Lung microvascular endothelial cell (primary cell): ENCODE measurements around the gene ARID3C. TPM values are rescaled to one million over a fixed set of nuclear protein-coding genes. Genes with fewer than 3 reads are reported as not detected.

Experiments used
- DNase-seq, 2 donors: peaks; one replicate each; pipeline versions ENCODE4 v3.0.0 to v3.0.0-alpha.2; 2010; ENCODE audit warnings: low read depth in 2 of 2
- total RNA-seq: library from RNA; depleted of rRNA; stranded (reverse); fragments of >200 nt; gene quantifications from 2 replicates; pipeline ENCODE4 v1.2.1, GENCODE V29; 2014

The ARID3C gene
- total RNA-seq, 1 donor from 2014 or later: 0.20 TPM

- DNase-seq: no peak
These were observed 34.7 kb downstream of the ARID3C start for GRCh38 chr9:34594177-34594576.

DNA sequence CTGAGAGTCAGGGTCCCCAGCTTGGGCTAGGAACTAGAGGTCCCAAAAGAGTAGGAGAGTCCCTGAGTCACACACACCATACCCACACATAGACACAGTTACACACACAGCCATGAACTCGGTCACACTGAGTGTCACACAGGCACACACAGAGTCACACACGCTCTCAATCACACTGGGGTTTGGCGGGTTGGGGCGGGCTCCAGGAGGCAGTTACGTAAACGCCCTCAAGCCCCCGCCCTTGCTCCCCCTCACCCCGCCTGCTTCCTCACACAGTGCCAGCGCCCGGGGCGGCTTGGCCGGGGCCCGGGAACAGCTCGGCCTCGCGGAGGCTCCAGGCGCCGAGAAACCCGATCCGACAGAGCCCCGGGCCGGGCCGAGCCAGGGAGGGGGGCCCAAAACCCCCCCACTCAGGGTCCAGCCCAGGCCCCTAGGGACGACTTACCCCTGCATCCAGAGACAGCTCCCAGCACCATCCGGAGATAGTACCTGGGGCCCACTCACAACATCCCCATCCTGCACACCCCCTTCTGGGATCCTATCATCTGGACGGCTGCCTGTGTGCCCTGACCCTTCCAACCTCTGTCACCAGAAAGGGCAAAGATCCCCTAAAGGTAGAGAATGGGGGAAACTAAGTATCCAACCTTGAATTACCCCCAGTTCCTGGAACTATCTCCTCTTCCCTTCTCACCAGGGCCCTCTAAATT lies 35.8 kb downstream of the ARID3C start:
- no peak for DNase-seq

DNA sequence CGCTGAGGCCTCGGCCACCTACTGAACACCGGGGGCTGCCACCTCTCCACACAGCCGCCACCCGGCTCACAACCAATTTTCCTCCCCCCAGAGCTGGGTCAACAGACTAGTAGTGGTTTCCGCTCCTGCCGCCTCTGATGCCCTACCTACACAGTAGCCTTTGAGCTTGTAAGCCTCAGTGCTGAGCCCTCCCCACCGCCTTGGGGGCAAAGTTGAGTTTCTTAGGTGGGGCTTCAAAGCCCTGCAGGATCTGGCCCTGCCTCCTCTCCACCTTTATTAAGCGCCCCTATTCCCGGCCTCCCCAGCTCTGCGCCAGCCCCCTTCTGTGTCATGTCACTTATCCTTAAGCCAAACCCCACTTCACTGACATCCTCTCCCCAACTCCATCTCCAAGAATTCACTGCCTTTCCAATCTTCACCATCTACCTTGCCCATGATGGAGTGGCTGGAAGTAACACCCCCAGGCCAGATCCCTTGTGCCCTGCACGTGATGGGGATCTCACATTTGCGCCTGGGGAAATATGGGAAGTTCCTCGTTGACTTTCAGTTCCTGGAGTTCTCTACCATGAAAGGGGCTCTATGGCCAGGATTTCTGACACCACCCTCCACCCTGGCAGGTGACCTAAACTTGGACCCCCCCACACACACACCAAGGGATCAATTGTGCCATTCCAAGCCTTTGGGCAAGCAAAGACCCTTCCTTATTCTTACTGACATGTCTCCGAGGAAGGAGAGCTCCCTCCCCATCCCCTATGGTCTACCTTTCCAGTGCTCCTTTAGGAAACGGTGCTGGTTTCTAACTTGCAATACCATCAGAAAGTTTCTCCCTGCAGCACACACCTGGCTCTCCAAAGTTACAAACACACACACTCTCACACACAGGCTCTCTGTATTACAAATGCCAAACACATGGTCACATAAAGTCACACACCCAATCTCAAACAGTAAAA lies 36.7 kb downstream of the ARID3C start:
- no peak for DNase-seq

- peak; percentile 82 to 88 for DNase-seq
These were observed 37.5 kb downstream of the ARID3C start for GRCh38 chr9:34591248-34591916.

- peak in 1 of 2 donors; percentile 6 for DNase-seq
These were observed 38.3 kb downstream of the ARID3C start for GRCh38 chr9:34590381-34591247.

DNA sequence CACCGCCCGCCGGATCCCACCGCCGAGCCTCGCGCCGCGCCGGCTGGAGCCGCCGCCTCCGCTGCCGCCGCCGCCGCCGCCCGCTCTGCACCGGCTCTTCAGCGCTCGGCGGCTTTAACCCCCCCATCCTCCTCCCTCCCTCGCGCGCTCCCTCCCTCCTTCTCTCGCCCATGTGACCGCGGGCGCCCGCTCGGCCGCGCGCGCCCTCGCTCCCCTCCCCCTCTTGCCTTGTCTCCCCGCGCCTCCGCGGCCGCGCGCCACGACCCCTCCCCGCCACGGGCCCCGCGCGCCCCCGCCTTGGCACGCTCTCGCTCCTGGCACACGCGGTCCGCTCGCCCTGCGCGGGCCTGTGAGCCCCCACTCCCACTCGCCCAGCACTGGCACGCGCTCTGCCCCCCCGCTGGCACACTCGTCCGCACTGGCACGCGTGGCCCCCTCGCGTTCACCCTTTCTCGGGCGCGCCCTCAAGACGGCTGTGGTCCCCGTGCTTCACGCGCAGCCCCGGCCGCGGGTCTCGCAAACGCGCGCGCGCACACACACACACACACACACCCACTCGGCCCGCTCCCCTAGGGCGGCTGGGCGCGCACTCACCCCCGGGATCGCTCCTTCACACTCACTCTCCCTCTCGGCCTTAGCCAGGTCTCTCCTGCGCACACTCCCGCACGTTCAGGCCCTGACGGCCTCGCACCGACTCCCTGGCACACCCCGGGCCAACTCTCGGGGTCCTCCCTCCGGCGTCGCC lies 39.1 kb downstream of the ARID3C start, which contains the start of gene CNTFR:
CNTFR (minus strand) TSS at position 89 of the 745 bp plus-strand sequence. CDS start 20,743 bp downstream, outside the sequence.
- no peak for DNase-seq

DNA sequence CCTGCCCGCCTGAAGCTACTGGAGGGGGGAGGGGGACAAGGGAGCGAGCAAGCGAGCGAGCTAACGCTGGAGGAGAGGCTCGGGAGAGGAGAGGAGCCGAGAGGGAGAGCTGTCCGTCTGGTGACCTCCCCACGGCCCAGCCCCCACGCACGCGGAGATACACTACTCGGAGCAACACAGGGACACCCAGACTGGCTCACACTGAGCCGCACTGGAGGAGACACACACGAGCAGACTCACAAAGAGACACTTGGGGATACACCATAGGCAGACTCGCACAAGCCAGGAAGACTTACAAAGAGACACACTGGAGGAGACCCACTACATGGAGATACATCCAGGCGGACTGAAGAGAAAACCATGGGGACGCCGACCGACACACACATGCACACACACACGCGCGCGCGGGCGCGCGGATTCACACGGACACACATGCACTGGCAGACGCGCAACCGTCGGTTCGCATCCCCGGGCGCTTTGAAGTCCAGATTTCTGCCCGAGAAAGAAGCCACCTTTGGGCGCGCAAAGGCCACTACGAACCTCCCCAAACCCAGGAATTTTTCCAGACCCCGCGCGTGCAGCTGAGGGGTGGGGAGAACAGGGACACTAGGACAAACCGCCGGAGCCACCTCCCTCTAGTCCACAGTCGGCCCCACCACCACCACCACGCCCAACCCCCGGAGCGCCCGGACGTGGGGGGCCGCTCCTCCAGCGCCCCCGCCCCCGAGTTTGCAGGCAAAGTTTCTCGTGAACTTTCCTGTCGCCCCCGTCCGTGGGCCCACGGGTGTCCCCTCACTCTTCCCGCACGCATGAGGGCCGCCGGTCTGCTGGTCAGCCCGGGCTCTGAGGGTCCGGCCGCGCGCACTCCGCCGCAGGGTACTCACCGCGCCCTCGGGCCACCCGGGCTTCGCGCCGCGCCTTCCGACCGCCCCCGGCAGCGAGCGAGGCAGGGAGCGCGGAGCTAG lies 39.9 kb downstream of the ARID3C start:
- DNase-seq: no peak

GRCh38 chr9:34587271-34587670 lies 41.6 kb downstream of the ARID3C start:
- no peak for DNase-seq

DNA sequence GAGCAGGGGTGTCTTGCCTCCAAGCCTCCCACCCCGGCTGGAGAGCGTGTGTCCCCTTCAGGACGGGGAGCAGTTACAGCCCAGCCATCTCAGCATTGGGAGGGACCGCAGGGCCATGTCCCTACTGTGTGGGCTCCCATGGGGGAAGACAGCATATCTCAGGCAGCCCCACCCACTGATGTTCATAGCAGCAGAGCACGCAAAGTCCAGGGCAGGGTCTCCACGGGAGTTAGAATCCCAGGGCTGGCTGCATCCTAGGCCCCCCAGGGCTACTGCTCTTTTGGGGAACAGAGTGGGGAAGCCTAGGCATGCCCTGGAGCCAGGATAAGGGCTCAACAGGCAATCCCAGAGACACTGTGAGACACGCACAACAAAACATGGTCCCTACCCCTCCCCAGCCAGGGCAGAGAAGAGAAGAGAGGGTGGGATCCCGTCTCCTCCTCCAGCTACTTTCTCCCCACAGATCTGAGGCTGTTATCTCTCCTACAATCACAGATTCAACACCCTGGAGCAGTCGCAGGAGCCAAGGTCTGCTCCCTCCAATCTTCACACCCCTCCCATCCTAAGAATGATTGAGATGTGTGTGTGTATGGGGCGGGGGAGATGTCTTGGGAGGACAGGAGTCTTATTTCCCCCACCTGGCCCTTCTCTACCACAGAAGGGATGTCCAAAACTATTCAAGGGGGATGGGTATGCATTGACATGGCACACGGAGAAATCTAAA lies 42.8 kb downstream of the ARID3C start:
- DNase-seq: no peak

- DNase-seq: no peak
These were observed 43.9 kb downstream of the ARID3C start for GRCh38 chr9:34584970-34585369.

DNA sequence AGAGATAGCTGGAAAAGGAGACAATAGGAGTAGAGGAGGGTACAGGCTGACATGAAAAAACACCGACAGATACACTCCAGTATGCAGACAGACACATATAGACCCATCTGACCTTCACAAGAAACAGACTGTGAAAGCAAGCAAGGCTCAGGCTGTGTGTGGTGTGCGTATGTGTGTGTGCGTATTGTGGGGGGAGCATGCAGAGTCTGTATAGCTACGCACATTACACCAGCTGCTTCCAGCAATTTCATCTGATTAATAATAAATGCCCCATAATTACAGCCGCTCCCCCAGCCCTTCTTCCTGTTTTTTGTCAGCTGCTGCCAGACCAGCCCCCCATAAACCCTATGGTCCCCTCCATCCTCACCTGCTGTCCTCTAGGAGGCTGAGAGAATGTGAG lies 46.1 kb downstream of the ARID3C start:
- no peak for DNase-seq

- no peak for DNase-seq
These were observed 47.5 kb downstream of the ARID3C start for GRCh38 chr9:34581318-34581717.

DNA sequence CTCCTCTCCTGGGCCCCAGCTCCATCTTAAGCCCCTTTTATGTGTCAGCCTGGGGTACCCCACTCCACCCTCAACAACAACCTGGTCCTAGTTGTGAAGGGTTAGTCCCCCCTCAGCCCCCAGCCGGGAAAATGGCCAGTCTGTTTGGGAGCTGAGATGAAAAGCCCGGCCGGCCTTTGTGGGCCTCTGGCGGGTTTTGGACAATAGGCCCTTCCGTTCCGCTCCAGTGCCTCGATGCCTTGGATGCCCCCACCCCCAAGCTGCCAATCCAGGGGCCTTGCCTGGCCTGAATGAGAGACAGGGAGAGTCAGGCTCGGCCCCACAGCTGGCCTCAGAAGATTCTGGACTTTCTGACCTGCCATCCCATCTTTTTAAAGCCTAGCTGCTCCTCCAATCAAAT lies 48.5 kb downstream of the ARID3C start:
- DNase-seq: no peak

GRCh38 chr9:34579808-34580163 lies 49.1 kb downstream of the ARID3C start:
- DNase-seq: no peak

DNA sequence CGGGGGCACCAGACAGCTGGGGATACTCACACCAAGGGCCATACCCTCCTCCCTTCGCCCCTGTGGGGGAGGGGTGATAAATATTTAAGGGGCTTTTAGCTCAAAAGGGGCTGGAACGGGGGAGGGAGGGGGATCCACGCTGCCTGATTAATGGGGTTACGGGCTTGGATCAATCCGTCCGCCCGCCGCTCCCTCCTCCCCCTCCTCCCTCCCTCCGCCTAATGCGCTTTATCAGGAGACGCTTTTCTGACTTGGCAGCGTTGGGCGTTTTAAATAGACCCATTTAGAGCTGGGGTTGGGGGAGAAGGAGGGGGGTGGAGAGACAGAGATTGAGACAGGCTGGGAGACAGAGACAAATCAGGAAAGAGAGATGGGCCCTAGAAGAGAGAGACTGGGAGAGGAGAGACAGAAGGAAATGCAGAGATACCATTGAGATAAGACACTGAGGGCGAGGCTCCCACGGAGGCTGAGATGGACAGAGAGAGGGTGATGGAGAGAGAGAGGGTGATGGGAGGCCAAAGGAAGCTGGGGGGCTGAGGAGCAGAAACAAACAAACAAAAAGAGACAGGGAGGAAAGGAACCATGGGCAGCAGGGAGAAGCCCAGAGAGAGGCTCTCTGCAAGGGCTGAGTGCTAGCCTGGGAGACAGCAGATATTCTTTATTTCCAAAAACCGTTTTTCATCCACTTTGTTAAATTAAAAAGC lies 49.6 kb downstream of the ARID3C start:
- DNase-seq: no peak

DNA sequence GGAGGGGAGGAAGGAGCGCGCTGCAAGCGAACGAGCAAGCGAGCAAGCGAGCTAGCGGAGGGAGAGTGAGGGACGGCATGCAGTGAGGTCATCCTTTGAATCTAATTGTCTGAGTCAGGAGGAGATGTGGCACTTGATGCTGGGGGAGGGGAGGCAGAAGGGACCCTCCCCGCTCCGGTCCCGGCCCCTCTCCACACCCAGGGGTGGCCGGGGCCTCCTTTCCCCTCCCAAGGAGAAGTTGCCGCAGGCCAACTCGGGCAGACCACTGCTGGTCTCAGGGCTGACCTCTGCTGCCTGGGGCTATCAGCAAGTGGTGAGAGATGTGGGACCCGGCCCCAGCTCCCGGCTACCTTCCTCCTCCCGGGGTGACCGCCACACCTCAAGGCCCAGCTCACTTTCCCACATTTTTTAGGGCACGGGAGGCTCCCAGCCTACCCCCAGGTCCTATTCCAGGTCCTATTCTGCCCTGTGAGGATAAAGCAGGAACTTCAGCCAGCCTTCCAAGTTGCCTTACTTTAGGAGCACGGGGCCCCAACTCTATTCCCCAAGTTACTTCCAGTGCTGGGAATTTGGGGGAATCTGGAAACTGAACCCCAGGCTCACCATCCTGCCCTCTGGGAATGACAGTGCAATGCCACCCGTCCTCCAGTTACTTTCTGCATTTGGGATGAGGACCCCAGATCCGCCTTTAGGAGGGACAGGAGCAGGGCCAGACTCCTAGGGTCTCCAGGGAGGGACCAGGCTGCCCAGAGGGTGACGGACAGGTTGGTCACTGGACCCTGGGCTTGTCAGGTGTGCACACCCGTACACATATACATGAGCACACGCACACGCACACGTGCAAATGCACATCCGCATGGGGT lies 50.4 kb downstream of the ARID3C start:
- DNase-seq: peak; percentile 43 to 44
